ENCODE data around the gene CSTF1.
A peak's percentile ranks its signal among the peaks of the same experiment; 100 is the strongest.

The CSTF1 gene

GRCh38 chr20:56392132-56392880 is at the start of gene CSTF1, which contains the start of gene AURKA:
Gene CSTF1 (plus strand): TSS chr20:56392645. CDS start chr20:56395553, 2,908 bp downstream.
Gene AURKA (minus strand): TSS chr20:56392215. CDS start chr20:56388197, 4,018 bp downstream.
- peak; percentile 100 for DNase-seq

DNA sequence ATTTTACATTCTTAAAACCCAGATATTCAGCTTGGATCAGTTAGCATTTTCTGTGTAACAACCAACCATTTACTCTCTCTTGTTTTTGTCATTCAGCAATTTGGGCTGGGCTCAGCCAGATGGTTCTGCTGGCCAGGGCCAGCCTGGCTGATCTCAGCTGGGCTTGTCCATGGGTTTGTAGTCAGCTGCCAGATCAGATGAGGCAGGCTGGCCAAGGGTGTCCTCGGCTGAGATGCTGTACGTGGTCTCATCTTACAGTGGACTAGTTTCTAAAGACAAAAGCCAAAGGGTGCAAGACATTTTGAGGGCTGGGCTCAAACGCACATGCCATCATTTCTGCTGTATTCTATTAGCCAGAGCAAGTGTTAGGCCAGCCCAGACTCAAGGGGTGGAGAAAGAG is 49.7 kb upstream of the CSTF1 start:
- no peak for DNase-seq

- DNase-seq, result peak; percentile 42
Observed at GRCh38 chr20:56343861-56344381, 48.5 kb upstream of the CSTF1 start.

GRCh38 chr20:56345911-56346310 is 46.5 kb upstream of the CSTF1 start:
- no peak for DNase-seq

GRCh38 chr20:56347628-56348304 is 44.7 kb upstream of the CSTF1 start:
- DNase-seq, result no peak

DNA sequence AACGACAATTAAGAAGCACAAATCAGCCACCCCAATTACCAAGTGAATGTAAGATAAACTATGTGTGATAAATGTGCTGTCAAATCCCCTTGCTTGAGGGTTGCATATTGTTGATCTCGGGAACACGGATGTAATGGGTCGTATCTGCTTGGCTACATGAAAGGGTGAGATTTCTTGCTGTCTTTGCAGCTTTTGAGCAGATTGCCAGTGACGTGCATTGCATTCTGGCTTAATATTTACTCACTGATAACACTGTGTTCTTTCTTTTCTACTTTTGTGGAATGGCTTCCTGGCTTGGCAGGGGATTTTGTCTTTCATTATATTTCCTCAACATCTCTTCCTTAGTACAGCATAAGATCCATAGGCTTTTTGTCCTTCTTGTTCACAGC is 44.1 kb upstream of the CSTF1 start:
- DNase-seq, result no peak

DNA sequence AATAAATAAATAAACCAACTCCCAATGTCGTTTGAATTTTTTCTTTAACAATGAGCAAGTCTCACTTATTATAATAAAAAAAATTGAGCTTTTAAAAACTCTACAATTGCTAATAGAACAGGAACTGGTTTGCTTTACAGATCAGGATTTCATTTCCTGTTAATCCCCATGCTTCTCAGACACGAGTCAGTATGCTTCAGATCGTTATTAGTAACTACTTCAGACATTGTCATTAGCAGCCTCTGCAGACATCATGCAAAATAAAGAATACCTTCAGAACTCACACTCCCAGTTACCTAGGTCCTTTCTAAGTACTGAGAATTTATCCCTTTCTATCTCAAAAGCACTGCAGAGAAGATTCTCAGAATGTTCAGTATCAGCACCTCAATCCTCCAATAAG is 43.7 kb upstream of the CSTF1 start:
- no peak for DNase-seq

GRCh38 chr20:56350842-56351241 is 41.6 kb upstream of the CSTF1 start:
- DNase-seq, result no peak

DNA sequence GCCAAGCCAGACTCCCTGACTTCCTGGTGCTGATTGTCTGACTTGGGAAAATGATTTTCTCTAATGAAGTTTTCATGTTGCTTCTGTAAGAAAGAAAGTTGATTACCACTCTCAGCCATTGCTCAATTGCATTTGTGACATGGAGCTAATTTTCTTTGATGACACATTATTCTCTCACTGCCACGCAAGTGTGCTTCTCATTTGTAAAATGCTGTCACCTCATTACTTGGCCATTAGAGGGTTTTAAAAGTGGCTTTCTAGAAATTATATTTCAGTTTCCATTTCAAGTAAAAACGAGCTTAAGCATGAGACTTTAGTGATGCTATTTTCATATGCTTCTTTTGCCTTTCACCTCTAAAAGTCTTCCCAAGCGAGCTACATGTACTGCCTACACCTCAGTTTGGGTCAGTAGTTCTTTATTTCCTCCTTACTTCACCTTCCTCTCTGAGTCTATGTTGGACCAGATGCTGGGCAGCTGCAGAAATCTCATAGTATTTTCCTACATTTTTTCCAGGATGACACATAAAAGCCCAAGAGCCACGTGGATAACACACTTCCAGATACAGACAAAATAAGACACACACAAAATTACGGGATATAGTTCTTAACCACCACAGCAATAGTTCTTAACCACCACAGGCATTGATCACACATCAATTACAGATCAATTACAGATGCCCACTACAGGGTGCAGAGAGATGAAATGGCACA is 39.9 kb upstream of the CSTF1 start:
- DNase-seq, result no peak

- DNase-seq, result no peak
Observed at GRCh38 chr20:56353356-56353755, 39.1 kb upstream of the CSTF1 start.

GRCh38 chr20:56358070-56358469 is 34.4 kb upstream of the CSTF1 start:
- no peak for DNase-seq

GRCh38 chr20:56358600-56359211 is 33.7 kb upstream of the CSTF1 start, which contains the start of gene FAM210B:
Gene FAM210B (plus strand): TSS chr20:56358974. CDS start chr20:56359006, 32 bp downstream.
- DNase-seq, result peak; percentile 81

DNA sequence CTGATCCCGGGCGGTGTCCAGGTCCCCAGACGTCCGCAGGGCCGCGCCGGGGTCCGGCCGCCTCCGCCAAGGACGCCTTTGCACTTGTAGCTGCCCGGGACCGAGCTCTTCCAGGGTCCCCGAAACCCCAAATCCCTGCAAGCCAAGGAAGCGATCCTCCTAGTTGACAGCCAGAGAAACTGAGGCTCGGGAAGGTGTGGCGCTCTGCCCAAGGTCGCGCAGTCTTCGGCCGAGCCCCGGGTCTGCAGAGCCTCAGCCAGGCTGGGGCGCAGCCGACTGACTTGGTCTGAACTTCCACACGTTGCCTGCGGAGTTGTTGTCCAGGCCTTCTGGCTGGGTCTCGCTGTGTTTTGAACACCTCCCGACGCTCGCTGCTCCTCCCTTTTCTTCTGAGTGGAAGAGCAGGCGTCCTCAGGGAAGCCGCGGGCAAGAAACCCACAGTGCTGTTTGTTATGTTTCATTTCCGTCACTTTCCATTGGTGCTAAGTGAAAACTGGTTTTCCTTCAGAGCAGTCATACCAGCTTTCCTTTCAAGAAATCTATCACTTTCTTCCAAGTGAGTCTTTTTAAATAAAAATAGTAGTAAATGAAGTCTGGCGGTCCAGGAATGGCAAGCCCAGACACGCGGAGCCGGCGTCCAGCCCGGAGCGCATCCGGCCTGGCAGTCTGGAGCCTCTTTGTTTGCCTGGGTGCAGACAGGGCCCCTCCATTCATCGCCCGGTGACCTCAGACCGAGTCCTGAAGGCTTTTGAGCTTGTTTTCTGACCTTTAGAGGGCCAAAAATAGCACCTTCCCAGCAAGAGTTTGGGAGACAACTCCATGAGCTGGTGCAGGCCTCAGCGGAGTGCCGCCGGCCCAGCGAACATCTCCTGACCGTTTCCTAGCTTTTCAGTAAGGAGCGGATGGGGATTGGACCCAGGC is 33.0 kb upstream of the CSTF1 start:
- DNase-seq, result peak; percentile 14

- no peak for DNase-seq
Observed at GRCh38 chr20:56360133-56360907, 32.1 kb upstream of the CSTF1 start.

GRCh38 chr20:56360908-56361205 is 31.6 kb upstream of the CSTF1 start:
- no peak for DNase-seq

- DNase-seq, result no peak
Observed at GRCh38 chr20:56361900-56362299, 30.5 kb upstream of the CSTF1 start.

GRCh38 chr20:56362833-56363413 is 29.5 kb upstream of the CSTF1 start:
- DNase-seq, result no peak

- DNase-seq, result no peak
Observed at GRCh38 chr20:56363491-56363890, 29.0 kb upstream of the CSTF1 start.

GRCh38 chr20:56368351-56369134 is 23.9 kb upstream of the CSTF1 start:
- DNase-seq, result no peak

GRCh38 chr20:56369179-56369578 is 23.3 kb upstream of the CSTF1 start:
- no peak for DNase-seq
